GM21723 (cell line): ENCODE results near the gene DENND1B.
"Not testable (repeated sequence)": the region's sequence is repeated elsewhere in the genome, so short reads cannot be mapped to it uniquely, and the experiment has no call there.

ENCODE experiments used
- ATAC-seq: cut with Tn5 transposase; IDR thresholded peaks from one replicate; pipeline ENCODE4 v1.9.1; 2021; ENCODE audit warnings: mild to moderate bottlenecking, moderate library complexity; ENCODE audit not compliant: unreplicated experiment

DENND1B gene

GRCh38 chr1:197750366-197750765, 24.9 kb downstream of the DENND1B start:
- no peak for ATAC-seq

- ATAC-seq = no peak
These were observed 29.4 kb downstream of the DENND1B start for GRCh38 chr1:197745911-197746310.

GRCh38 chr1:197744979-197745378, 30.3 kb downstream of the DENND1B start:
- ATAC-seq = no peak

- no peak for ATAC-seq
These were observed 31.7 kb downstream of the DENND1B start for GRCh38 chr1:197743578-197743977.

- no peak for ATAC-seq
These were observed 34.3 kb downstream of the DENND1B start for GRCh38 chr1:197740992-197741391.

- no peak for ATAC-seq
These were observed 36.4 kb downstream of the DENND1B start for GRCh38 chr1:197738927-197739326.

GRCh38 chr1:197737916-197738315, 37.4 kb downstream of the DENND1B start:
- no peak for ATAC-seq

GRCh38 chr1:197736685-197737084, 38.6 kb downstream of the DENND1B start:
- ATAC-seq = no peak

GRCh38 chr1:197735461-197735860, 39.8 kb downstream of the DENND1B start:
- no peak for ATAC-seq

GRCh38 chr1:197733324-197733723, 42.0 kb downstream of the DENND1B start:
- ATAC-seq = no peak

GRCh38 chr1:197732187-197732586, 43.1 kb downstream of the DENND1B start:
- no peak for ATAC-seq

- ATAC-seq = no peak
These were observed 43.8 kb downstream of the DENND1B start for GRCh38 chr1:197731449-197731848.

GRCh38 chr1:197725976-197726375, 49.3 kb downstream of the DENND1B start:
- no peak for ATAC-seq

GRCh38 chr1:197725044-197725443, 50.2 kb downstream of the DENND1B start:
- ATAC-seq = no peak

- no peak for ATAC-seq
These were observed 59.5 kb downstream of the DENND1B start for GRCh38 chr1:197715806-197716205.

- no peak for ATAC-seq
These were observed 68.7 kb downstream of the DENND1B start for GRCh38 chr1:197706601-197707000.

- ATAC-seq = no peak
These were observed 69.3 kb downstream of the DENND1B start for GRCh38 chr1:197705941-197706340.

GRCh38 chr1:197700688-197701087, 74.6 kb downstream of the DENND1B start:
- not testable (repeated sequence) for ATAC-seq

- no peak for ATAC-seq
These were observed 78.9 kb downstream of the DENND1B start for GRCh38 chr1:197696372-197696771.

- no peak for ATAC-seq
These were observed 79.3 kb downstream of the DENND1B start for GRCh38 chr1:197695961-197696360.

GRCh38 chr1:197692965-197693364, 82.3 kb downstream of the DENND1B start:
- ATAC-seq = no peak

GRCh38 chr1:197691816-197692215, 83.5 kb downstream of the DENND1B start:
- no peak for ATAC-seq

- ATAC-seq = no peak
These were observed 85.2 kb downstream of the DENND1B start for GRCh38 chr1:197690074-197690473.

- ATAC-seq = no peak
These were observed 87.0 kb downstream of the DENND1B start for GRCh38 chr1:197688233-197688632.
